Amygdala (tissue), 56 donors: ENCODE data around the gene ZNF280D.

Experiments used
- DNase-seq, 56 donors: peaks; one replicate each; lab custom pipeline; 2025; lab: John Stamatoyannopoulos, UW

Gene ZNF280D

DNA sequence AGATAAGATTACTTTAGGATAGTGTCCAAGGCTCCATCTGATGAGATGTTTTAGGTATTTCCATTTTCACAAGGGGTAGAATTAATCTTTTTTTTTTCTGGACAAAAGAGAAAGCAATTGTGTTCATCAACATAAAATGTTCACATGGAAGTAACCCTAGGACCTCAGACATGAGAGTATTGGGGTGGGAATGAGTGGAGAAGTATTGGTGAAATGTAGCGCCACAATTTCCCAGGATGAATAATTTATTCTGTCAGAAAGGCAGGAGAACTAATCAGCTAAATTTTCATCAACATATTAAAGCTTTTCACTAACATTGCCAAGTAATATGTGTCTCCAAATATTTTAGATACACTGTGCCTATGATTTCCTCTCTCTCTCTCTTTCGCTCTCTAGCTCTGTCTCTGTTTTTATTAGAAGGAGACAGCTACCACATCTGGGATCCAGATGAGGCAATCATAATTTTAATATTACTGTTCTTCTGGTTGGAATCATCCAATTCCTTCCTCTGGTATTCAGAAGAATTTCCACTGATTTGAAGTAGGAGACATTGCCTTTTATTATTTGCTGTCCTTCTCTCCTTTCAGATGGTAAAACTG lies 21.6 kb upstream of the ZNF280D start:
- DNase-seq, result no peak

DNA sequence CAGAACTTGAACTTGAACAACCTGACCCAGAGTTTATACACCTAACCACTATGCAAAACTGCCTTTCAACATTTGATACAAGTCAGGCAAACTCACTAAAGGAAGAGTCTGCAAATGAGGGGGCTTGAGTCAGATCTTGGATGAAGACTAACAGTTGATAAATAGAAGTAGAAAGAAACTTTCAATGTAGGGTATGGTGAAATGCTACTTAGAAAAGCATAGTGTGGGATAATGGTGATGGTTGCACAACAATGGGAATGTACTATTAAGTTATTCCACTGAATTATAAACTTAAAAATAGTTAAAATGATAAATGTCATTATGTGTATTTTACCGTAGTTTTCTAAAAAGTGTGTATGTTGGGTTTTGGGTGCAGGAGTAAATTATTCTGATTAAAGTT lies 19.7 kb upstream of the ZNF280D start:
- DNase-seq, result no peak

DNA sequence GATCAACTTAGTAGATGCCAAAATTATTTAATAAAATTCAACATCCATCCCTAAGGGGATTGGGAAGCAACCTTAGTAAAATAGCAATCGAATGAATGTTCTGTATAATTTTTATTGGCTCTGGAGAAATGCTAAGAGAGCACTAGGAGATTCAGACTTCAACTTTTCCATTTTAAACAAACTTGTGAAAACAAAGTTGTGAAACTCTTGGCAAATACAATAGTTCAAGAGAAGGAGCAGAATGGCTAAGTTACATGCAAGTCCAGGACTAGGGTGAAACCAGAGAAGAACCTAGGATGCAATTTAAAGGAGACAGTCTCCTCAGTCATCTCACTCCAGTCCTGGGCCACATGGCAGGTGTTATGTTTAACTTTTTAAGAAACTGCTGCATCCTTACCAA lies 16.7 kb upstream of the ZNF280D start:
- DNase-seq, result no peak

DNA sequence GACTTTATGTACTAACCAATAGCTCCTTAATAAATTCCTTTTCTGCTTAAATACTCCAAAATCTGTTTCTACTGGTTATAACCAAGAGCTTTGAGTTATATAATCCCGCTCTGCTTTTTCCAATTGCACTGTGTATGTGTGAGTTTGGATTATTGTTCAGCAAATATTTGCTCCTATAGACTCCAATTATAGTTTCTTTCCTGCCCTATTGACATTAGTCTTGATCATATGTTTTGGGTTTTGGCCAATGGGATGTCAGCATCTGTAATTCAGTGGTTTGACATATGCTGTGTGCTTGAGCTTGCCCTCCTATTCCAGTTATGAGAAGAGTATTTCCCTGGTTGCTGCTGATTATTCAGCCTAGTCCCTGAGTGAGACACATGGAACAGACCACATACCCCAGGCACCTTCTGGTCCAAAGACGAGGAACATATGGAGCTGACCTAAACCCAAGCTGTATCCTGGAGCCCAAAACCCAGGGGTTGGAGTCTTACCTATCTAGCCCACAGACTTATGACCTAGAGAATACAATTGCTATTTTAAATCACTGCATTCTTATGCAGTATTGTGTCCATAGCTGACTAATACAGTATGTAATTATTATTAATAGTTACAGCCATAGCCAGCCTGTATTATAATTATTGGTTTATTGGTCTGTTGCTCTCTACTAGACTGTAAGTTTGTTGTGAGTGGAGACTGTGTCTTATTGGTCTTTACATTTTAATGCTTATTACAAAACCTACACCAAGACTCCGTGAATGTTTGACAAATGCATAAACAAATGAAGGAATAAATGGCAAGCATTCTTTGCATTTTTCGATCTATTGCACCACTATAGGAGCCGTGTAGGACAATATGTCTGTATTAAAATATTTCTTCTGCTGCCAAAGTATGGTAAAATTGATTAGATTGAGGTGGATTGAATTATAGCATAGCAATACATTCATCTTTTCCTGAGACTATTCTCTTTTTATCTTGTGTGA lies 11.7 kb upstream of the ZNF280D start:
- no peak for DNase-seq

DNA sequence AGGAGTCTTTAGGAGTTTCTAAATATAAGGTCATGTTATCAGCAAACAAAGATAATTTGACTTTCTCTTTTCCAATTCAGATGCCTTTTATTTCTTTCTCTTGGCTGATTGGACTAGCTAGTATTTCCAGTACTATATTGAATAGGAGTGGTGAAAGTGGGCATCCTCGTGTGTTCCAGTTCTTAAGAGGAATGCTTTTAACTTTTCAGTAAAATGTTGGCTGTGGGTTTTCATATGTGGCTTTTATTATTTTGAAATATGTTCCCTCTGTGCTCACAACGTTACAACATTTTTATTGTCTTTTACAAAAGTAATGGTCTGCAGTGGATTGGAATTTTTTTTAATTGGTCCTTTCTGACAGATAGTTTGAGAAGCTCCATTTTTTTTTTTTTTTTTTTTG lies 8.2 kb upstream of the ZNF280D start:
- DNase-seq, result no peak

DNA sequence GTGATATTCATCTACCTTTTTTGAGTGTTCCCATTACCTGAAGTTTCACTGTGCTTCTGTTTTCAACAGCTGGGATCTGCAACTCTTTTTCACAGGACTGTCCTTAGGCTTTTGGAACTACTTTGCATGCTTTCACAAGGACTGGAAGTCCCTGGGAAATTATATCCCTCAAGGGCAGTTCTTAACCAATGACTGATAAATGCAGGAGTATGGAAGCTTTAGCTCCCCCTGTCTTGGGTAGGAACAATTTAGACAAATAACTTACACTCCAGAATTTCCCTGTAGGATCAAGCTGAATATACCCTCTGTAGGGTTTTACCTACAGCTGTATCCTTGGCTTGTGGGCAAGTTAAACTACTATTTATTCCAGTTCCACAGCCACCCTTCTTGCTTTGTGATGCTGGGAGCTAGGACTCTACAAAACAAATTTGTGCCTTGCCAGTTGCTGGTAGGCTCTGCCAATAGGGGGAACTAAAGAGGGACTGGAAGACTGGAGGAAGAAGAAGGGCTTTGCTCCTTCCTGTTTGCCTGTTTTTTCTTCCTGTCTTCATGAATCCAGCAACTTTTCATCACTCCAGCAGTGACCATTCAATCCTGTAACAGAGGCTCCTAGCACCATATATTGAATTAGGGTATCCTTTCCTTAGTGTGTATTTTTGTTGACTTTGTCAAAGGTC lies 6.8 kb upstream of the ZNF280D start:
- no peak for DNase-seq

DNA sequence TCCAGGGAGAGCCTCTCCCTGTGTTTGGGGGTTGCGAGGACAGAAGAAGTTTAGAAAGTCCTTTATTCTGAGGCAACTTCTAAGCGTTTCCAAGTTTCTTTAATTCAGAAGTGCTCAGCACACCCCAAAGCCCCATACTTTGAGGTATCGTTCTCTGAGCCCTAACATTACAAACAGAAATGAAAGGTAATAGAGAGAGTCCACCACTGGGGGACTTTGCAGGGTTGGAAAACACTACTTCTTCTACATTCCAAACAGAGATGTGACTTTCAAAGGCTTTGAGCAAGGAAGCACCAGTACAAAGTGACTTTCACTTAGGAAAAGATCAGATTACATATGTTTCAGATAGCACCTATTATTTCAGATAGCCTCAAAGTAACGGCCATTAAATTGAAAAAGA lies 6.2 kb upstream of the ZNF280D start:
- DNase-seq, result no peak

DNA sequence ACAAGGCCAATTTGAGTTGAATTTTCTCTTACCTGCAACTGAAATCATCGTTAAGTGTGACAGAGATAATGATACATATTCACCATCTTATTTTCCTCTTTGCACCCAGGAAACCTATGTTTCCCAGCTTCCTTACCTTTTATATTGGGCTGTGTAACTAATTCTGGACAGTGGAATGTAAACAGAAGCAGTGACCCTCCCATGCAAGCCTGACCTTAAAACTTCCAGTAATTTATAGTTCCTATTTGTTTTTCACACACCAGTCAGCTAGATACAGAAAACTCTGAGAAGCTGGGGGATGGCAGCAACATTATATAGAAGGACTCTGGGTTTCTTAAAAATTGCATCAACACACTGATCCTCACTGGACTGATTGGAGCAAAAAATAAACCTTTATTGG lies 4.5 kb upstream of the ZNF280D start:
- no peak for DNase-seq

DNA sequence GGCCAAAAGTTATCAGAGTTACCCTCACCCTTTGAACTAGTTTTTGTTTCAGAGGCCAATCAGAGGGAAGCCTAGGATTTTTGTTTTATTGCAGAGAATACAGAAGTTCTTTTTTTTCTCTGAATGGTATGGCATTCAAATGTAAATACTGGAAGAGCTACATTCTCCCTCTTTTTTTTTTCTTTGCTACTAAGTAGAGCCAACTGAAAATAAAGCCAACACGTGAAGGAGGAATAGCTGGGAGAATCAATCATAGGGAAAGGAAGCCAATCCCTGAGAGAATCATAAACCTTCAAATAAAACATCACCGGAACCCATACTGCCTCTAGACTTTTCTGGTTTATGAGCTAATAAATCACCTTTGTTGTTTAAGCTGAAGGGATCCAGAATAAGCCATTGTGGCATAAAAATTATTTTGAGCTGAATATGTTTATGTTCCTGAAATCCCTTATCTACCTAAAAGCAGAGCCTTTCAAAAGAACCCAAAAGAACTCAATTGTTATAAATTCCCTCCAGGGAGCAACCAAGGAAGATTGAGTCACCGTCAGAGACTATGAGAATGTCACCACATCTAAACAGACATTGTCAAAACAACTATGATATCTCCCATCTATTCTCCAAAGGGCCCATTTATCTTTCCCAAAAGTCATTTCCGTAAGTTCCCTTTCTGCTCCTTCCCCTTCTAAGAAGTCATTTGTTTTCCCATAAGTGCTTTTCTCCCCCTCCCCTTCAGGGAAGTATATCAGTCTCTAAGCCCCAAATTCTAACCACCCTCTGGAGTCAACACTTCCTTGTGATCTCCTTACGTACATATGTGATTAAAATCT lies 3.8 kb upstream of the ZNF280D start:
- no peak for DNase-seq

DNA sequence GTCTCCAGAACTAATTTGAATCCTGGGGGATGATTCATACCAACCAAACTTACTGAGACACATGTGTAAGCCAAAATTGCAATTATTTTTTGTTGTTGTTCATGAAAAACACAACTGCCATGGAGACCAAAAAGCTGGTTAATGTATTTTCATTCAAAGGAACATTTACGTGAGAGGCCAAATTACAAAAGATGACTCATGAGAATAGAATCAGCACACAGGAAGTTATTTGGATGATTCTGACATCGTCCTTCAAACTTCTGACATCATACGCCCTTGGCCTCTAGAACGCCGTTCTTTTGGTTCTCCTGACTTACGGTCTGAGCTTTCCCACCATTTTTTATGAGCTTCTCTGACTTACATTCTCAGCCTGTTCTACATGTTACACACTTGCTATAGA lies 3.0 kb upstream of the ZNF280D start:
- no peak for DNase-seq

DNA sequence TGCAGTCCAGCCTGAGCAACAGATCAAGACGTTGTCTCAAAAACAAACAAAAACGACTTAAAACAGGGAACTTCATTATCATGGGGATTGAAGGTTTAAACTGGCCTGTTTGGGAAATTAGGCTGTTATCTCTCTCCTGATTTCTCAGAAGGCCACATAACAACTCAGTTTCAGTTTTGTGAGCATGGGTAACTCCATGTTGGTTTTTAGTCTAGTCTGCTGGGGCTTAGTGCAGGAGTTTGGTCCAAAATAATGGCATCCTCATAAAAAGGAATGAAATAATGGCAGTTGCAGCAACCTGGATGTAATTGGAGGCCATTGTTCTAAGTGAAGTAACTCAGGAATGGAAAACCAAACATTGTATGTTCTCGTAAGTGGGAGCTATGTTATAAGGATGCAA lies 2.3 kb upstream of the ZNF280D start:
- no peak for DNase-seq

DNA sequence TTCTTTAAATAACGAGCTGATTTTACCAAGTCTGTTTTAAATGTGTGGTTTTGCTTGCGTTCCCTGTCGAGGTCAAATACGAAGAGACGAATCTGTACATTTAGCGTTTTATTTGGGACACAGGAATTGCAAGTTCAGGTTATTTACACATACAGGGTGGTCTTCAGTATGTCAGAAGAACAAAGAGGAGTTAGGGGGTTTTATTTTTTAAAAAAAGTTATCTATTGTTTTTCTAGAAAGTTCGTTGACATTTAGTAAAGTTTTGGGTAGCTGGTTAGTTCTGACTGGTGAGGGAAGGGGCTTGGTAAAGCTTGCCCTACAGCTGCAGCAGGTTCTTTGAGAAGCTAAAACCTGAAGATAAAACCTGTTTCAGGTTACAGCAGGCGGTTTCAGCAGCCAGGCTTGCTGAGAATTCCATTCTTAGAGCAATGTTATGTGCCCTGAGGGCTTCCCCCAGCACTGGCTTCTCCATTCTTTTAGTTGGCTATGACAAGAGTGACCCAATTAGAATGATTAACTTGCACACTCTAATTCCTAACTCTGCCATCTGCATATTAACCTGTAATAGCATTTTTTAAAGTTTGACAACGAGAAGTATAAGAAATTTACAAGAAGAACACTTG lies 815 bp upstream of the ZNF280D start:
- DNase-seq, result no peak

DNA sequence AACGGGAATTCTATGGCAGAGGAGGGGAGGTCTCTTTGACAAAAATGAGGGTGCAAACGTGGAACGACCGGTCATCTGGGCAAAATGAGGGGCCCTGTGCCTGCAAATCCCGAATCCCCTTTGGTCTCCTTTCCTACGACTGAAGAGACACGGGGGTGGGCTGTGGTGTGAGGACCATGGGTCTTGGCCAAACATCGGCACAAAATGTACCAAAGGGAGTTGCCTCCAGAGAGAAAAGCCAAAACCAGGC lies 498 bp downstream of the ZNF280D start:
- DNase-seq, result peak in 25 of 56 donors; percentile 20 to 84 (median 67)

DNA sequence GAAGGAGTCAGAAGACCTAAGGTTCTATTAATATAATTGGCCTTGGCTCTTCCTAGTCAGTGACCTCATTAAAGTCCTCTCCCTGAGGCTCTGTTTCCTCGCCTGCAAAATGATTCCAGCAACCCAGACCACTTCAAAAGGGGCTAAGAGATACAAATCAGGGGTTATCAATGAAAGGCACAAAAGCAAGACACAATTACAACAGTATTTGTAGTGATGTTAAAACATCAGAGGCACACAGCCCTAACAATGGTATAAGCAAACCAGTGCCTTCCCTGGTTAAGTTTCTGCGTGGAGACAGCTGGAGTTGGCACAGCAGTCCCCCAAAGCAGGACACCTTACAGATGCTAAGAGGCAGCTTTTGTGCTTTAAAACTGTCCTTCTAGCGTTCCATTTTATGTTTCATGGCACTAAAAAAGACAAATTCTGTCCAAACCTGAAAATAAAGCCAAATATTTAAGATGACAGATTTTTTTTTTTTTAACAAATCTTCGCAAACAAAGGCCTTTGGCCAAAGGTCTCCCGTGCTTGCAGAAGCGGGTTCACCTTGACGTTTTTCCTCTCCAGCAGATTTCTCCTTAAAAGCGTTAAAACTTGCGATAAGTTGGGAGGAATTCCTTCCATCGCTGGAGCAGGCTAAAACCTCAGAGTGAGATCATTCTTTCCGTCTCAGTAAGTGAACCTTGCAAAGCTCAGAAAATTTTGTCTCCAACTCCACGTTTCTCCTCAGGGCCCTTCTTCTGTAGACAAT lies 999 bp downstream of the ZNF280D start:
- DNase-seq, result peak in 4 of 56 donors; percentile 1 to 5 (median 4)

DNA sequence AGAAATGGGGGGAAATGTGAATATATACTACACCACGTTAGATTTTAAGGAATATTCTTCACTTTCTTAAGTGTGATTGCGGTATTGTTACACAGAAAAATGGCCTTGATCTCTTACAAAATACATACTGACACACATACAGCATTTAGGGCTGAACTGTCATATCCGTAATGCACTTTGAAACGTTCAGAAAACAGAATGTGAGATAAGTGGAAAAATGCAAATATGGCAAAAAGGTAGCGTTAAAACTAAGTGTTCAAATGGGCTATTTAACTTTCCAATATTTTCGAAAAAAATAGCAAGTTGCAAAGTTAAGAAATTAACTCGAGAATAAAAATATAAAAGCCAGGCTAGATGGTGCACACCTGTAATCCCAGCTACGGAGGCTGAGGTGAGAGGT lies 1.8 kb downstream of the ZNF280D start:
- DNase-seq, result no peak

DNA sequence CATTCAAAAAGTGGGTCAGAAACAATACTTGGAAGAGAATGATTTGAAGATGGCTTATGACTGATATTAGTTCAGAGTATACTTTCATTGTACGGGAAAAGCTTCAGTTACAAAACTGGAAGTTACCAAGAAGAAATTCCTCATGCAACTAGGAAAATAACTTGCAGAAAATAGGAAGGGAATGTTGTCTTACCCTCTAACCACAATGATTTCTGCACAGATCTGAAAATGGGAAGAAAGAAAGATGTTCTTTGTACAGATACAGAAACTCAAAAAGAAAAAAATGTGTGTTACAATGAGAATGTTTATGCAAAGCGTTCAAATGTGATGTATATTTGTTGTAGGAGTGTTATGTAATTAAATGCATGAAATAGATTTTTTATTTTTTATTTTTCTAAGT lies 3.7 kb downstream of the ZNF280D start:
- DNase-seq, result no peak

DNA sequence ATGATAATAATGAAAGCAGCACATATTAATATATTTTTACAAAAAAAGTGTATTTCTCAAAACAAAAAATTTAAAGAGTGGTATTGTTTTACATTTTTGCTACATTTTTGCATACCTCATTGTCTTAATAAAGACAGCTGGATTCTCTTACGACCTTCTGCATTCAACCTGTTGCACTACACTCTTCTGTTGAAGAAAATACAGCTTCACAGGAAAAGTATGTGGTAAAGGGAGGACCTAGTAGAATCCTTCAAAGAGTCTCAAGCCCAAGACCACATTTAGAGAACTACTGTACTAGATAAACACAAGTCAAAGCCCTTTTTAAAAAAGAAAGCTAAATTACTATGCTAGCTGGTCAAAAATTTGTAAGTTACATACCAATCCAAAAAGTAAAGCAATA lies 7.9 kb downstream of the ZNF280D start:
- DNase-seq, result no peak

DNA sequence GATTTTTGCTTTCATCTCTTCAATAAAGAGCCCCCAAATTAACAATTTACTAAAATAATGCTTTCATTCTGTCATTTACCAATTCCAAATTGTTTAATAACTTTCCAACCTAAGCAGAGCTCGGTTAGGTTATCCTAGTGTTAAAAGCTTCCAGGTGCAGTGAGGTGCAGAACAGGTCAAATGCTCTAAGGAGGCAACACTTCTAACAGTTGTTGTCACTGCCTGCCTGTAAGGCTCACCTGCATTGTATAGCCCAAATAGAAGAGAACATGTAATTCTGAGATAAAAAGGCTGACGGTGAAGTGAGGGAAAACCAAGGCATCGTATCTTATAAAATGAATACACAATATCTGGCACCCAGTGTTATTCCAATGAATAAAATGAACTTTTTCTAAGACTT lies 9.1 kb downstream of the ZNF280D start:
- DNase-seq, result no peak

DNA sequence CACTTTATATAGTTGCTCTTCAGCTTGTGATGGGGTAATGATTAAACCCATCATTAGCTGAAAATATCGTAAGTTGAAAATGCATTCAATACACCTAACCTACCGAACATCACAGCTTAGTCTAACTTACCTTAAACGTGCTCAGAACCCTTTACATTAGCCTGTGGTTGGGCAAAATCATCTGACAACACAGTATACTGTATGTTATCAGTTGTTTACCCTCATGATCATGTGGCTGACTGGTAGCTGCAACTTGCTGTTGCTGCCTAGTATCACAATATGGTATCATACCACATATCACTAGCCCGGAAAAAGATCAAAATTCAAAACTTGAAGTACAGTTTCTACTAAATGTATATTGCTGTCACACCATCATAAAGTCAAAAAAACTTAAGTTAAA lies 9.5 kb downstream of the ZNF280D start:
- DNase-seq, result no peak
